Loucy (cell line): Measurements from ENCODE around the gene SBF2.

Experiments used
- H2AFZ ChIP-seq: fragments of 200-600 bp; sonication (generic); 2 replicates; pipeline ENCODE4 v1.6.0; 2016; ENCODE audit warnings: antibody characterized with exemption, mild to moderate bottlenecking, low read length, moderate library complexity
- H3F3A ChIP-seq: fragments of 200-600 bp; 2 replicates; pipeline ENCODE4 v1.6.0; 2016; ENCODE audit warnings: antibody characterized with exemption, low read depth, mild to moderate bottlenecking
- H3K27me3 ChIP-seq: fragments of 200-600 bp; sonication (generic); 2 replicates; pipeline ENCODE4 v1.6.1; 2014; ENCODE audit warnings: low read length, mild to moderate bottlenecking; ENCODE audit not compliant: insufficient read depth, poor library complexity, severe bottlenecking
- H3K36me3 ChIP-seq: fragments of 200-600 bp; sonication (generic); 2 replicates; pipeline ENCODE4 v1.6.1; 2016; ENCODE audit warnings: low read length; ENCODE audit not compliant: insufficient read depth
- H3K4me1 ChIP-seq: fragments of 200-600 bp; sonication (generic); 2 replicates; pipeline ENCODE4 v1.5.1; 2014; ENCODE audit warnings: low read length, mild to moderate bottlenecking; ENCODE audit not compliant: insufficient read depth, poor library complexity, severe bottlenecking
- H3K4me2 ChIP-seq: fragments of 200-600 bp; sonication (generic); 2 replicates; pipeline ENCODE4 v1.6.0; 2014; ENCODE audit warnings: antibody characterized with exemption, low read length, low read depth, mild to moderate bottlenecking; ENCODE audit not compliant: poor library complexity, severe bottlenecking
- H3K4me3 ChIP-seq: fragments of 200-600 bp; sonication (generic); 2 replicates; pipeline ENCODE4 v1.5.1; 2014; ENCODE audit warnings: low read length, mild to moderate bottlenecking, mixed read lengths; ENCODE audit not compliant: poor library complexity, severe bottlenecking
- H3K79me2 ChIP-seq: fragments of 200-600 bp; sonication (generic); 2 replicates; pipeline ENCODE4 v1.6.1; 2014; ENCODE audit warnings: low read length; ENCODE audit not compliant: insufficient read depth
- H3K9ac ChIP-seq: fragments of 200-600 bp; sonication (generic); 2 replicates; pipeline ENCODE4 v1.6.0; 2014; ENCODE audit warnings: mild to moderate bottlenecking, low read depth, low read length, moderate library complexity; ENCODE audit not compliant: poor library complexity, severe bottlenecking
- H3K9me2 ChIP-seq: fragments of 200-600 bp; sonication (generic); replicated peaks from 2 replicates; pipeline ENCODE4 v1.6.1; 2016; ENCODE audit warnings: low read depth, low read length, mixed read lengths
- H3K9me3 ChIP-seq: fragments of 200-600 bp; sonication (generic); 2 replicates; pipeline ENCODE4 v1.6.1; 2014; ENCODE audit warnings: mild to moderate bottlenecking, antibody characterized with exemption, low read length, low read depth; ENCODE audit not compliant: insufficient read depth
- H4K20me1 ChIP-seq: fragments of 200-600 bp; sonication (generic); 2 replicates; pipeline ENCODE4 v1.6.0; 2014; ENCODE audit warnings: antibody characterized with exemption, low read length, mild to moderate bottlenecking; ENCODE audit not compliant: insufficient read depth, poor library complexity, severe bottlenecking
- EZH2phosphoT487 ChIP-seq: fragments of 200-600 bp; IDR thresholded peaks from 2 replicates; pipeline ENCODE4 v1.6.1; 2018; ENCODE audit warnings: antibody characterized with exemption, mild to moderate bottlenecking, moderate library complexity, borderline replicate concordance
- TF ChIP-seq, protein P1 (sequence below): fragments of 200-600 bp; sonication (generic); conservative IDR thresholded peaks from 2 replicates; pipeline ENCODE4 v1.5.1; 2014; ENCODE audit warnings: mild to moderate bottlenecking, antibody characterized with exemption, low read length

The SBF2 gene

DNA sequence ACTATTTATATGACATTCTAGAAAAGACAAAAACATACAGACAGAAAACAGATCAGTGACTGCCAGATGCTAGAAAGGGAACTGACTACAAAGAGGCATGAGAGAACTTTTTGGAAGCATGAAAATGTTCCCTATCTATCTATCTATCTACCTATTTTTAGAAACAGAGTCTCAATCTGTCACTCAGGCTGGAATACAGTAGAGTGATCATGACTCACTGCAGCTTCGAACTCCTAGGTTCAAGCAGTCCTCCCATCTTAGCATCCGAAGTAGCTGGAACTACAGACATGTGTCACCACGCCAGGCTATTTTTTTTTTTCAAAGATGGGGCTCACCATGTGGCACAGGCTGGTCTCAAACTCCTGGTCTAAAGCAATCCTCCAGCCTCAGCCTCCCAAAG, 6.9 kb downstream of the SBF2 start:
- Histone ChIP-seq H3F3A (no peaks in the 10 kb centered on the region), H3K79me2 (no peaks in the 10 kb centered on the region), H3K4me3 (no peak overlapping the region), H3K9me3 (no peaks in the 10 kb centered on the region), H3K4me2 (no peak overlapping the region), H3K9me2 (no peaks in the 10 kb centered on the region), H3K36me3 (no peaks in the 10 kb centered on the region), H3K4me1 (peaks cover 26% of the 10 kb centered on the region), H3K27me3 (no peaks in the 10 kb centered on the region), H4K20me1 (no peaks in the 10 kb centered on the region), H3K9ac (no peak overlapping the region), H2AFZ (no peak overlapping the region)
- TF ChIP-seq, protein P1, sequence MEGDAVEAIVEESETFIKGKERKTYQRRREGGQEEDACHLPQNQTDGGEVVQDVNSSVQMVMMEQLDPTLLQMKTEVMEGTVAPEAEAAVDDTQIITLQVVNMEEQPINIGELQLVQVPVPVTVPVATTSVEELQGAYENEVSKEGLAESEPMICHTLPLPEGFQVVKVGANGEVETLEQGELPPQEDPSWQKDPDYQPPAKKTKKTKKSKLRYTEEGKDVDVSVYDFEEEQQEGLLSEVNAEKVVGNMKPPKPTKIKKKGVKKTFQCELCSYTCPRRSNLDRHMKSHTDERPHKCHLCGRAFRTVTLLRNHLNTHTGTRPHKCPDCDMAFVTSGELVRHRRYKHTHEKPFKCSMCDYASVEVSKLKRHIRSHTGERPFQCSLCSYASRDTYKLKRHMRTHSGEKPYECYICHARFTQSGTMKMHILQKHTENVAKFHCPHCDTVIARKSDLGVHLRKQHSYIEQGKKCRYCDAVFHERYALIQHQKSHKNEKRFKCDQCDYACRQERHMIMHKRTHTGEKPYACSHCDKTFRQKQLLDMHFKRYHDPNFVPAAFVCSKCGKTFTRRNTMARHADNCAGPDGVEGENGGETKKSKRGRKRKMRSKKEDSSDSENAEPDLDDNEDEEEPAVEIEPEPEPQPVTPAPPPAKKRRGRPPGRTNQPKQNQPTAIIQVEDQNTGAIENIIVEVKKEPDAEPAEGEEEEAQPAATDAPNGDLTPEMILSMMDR, result no peak
- TF ChIP-seq EZH2phosphoT487, result no peak

DNA sequence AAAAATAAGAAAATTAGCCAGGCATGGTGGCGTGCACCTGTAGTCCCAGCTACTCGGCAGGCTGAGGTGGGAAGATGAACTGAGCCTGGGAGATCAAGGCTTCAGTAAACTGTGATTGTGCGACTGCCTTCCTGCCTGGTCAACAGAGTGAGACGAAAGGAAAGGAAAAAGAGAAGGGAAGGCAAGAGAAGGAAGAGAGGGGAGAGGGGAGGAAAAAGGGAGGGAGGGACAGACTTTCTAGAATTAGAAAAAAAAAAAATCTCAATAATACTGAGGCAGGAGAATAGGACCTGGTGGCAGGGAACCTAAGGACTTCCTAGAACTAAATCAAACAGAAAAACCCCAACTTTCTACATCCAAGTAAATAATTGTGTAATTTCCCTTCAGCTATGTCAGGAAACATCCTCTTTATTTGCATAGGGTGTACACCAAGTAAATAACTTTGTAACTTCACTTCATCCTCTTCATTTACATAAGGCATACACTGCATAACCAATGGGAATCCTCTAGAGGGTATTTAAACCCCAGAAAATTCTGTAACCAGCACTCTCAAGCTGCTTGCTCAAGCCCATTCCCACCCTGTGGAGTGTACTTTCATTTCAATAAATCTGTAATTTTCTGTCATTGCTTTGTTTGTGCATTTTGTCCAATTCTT, 8.7 kb downstream of the SBF2 start:
- no peaks in the 10 kb centered on the region for H3K36me3 ChIP-seq
- H2AFZ ChIP-seq, result no peak overlapping the region
- H3F3A ChIP-seq, result no peaks in the 10 kb centered on the region
- no peaks in the 10 kb centered on the region for H4K20me1 ChIP-seq
- no peaks in the 10 kb centered on the region for H3K27me3 ChIP-seq
- no peaks in the 10 kb centered on the region for H3K9me2 ChIP-seq
- H3K4me3 ChIP-seq, result no peak overlapping the region
- peaks cover 11% of the 10 kb centered on the region for H3K4me1 ChIP-seq
- H3K9ac ChIP-seq, result no peak overlapping the region
- TF ChIP-seq, protein P1, result no peak
- TF ChIP-seq EZH2phosphoT487, result no peak
- H3K9me3 ChIP-seq, result no peaks in the 10 kb centered on the region
- no peak overlapping the region for H3K4me2 ChIP-seq
- no peaks in the 10 kb centered on the region for H3K79me2 ChIP-seq

DNA sequence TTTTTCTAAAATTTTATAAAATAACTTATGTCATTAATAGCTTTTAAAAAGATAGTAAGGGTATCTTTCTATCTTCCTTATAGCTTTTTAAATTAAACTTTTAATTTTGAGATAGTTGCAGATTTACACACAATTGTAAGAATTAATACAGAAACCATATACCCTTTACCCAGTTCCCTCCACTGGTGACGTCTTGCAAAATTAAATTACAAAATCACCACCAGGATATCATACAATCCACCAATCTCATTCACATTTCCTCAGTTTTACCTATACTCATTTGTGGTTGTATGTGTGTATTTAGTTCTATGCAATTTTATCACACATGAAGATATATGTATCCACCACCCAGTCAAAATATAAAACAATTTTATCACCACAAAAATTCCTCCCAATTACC, 10.0 kb downstream of the SBF2 start:
- no peak overlapping the region for H2AFZ ChIP-seq
- H3K27me3 ChIP-seq, result no peaks in the 10 kb centered on the region
- no peaks in the 10 kb centered on the region for H3K9me3 ChIP-seq
- peaks cover 11% of the 10 kb centered on the region for H3K4me1 ChIP-seq
- H3K9ac ChIP-seq, result no peak overlapping the region
- TF ChIP-seq, protein P1, result no peak
- no peak for TF ChIP-seq EZH2phosphoT487
- H3K4me2 ChIP-seq, result no peak overlapping the region
- H4K20me1 ChIP-seq, result no peaks in the 10 kb centered on the region
- H3K4me3 ChIP-seq, result no peak overlapping the region
- no peaks in the 10 kb centered on the region for H3F3A ChIP-seq
- H3K36me3 ChIP-seq, result no peaks in the 10 kb centered on the region
- no peaks in the 10 kb centered on the region for H3K9me2 ChIP-seq
- H3K79me2 ChIP-seq, result no peaks in the 10 kb centered on the region
